Stimulated activated naive CD8-positive, alpha-beta T cell treated with anti-CD3 and anti-CD28 coated beads, Interleukin-15, Interleukin-2, amounts not matched to agents 100 ng/mL and 50 ng/mL, for 24 hours (primary cell): Measurements from ENCODE around the gene STAC2.
A peak's percentile ranks its signal among the peaks of the same experiment; 100 is the strongest.

Experiments used
- H3K27ac Mint-ChIP-seq: one replicate; pipeline ENCODE4 v1.8.0; 2021; ENCODE audit warnings: mild to moderate bottlenecking, mixed read lengths
- H3K27me3 Mint-ChIP-seq: one replicate; pipeline ENCODE4 v1.8.0; 2021; ENCODE audit warnings: mixed read lengths
- H3K36me3 Mint-ChIP-seq: one replicate; pipeline ENCODE4 v1.8.0; 2021; ENCODE audit warnings: low read depth, mixed read lengths
- H3K4me1 Mint-ChIP-seq: one replicate; pipeline ENCODE4 v1.8.0; 2021; ENCODE audit warnings: low read depth, mixed read lengths
- H3K4me3 Mint-ChIP-seq: one replicate; pipeline ENCODE4 v1.8.0; 2021; ENCODE audit warnings: mild to moderate bottlenecking, mixed read lengths
- H3K9me3 Mint-ChIP-seq: one replicate; pipeline ENCODE4 v1.8.0; 2021; ENCODE audit warnings: mixed read lengths

The STAC2 gene

GRCh38 chr17:39223907-39224777 is 1.6 kb downstream of the STAC2 start:
- no peak overlapping the region for H3K27ac Mint-ChIP-seq
- H3K27me3 Mint-ChIP-seq: peaks cover 38% of the 10 kb centered on the region
- H3K9me3 Mint-ChIP-seq: no peaks in the 10 kb centered on the region
- H3K4me1 Mint-ChIP-seq: peaks cover 11% of the 10 kb centered on the region
- no peaks in the 10 kb centered on the region for H3K36me3 Mint-ChIP-seq
- no peak overlapping the region for H3K4me3 Mint-ChIP-seq

DNA sequence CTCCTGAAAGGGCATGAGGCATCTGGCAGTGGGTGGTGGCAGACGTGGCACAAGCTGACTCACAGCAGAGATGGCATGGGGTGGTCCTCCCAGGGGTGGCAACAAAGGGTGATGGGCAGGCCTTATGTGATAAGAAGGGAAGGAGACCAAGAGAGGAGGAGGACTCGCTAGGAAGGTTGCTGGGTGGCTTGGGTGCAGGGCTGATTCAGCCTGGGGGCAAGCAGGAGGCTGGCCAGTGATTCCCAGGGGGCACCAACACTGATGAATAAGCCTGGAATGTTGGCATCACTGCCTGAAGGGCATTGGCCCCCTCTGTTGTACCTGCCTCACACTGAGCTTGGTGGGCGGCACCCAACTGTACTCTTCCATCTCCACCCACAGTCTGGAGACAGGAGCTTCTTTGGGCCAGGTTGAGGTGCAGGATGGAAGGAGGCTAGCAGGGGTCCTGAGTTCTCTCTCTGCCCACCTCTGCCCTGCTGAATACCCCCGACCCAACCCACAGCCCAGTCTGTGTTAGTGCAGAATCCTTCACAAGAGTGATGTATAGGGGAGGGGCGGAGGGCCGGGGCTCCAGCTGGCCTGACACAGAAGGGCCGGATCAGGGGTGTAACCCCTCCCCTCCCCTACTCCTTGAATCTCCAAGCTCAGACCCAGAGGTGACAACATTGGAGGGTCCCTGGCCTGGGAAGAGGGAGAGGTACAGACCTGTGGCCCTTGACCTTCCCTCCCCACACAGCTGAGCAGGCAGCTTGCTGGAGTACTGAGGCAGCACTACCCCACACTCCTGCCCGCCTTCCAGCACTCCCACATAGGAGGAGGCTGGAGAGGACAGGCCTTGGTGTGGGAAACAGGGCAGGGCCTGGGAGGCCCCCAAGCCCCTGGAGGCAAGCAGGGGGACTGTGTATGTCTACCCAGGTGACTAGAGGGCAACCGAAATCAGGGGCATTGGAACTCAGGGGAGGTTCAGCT is 2.6 kb downstream of the STAC2 start:
- Mint-ChIP-seq H3K36me3 (no peaks in the 10 kb centered on the region), H3K27ac (no peak overlapping the region), H3K9me3 (no peaks in the 10 kb centered on the region), H3K4me1 (peaks cover 11% of the 10 kb centered on the region), H3K27me3 (peaks cover 38% of the 10 kb centered on the region), H3K4me3 (no peak overlapping the region)

GRCh38 chr17:39222151-39222550 is 3.6 kb downstream of the STAC2 start:
- Mint-ChIP-seq H3K9me3 (no peaks in the 10 kb centered on the region), H3K4me3 (no peak overlapping the region), H3K27ac (no peak overlapping the region), H3K36me3 (no peaks in the 10 kb centered on the region), H3K4me1 (peaks cover 11% of the 10 kb centered on the region), H3K27me3 (peaks cover 32% of the 10 kb centered on the region)

- H3K27me3 Mint-ChIP-seq: peaks cover 33% of the 10 kb centered on the region
Measured at GRCh38 chr17:39221572-39221971, 4.2 kb downstream of the STAC2 start.

DNA sequence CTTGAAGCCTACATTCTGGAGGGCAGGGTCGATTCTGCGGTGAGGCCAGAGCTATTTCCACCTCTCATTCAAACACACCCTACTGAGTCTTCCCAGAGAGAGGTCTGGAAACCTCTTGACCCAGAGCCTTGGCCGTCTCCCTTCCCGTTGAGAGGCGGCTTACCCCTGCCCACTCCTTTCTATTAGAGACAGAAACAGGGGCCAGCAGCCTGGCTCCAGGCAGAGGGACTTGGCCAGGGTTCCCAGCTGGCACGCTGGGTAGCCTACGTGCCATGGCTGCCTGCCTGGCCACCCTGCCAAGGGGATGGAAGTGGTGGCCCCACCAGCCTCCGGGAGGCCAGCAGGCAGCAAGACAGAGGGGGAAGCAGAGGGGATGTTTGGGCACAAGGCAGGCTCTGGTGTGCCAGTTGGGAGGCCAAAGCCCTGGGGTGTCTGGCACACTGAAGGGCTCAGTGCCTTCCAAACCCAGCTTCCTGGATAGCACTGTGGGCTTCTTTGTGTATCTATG is 6.0 kb downstream of the STAC2 start:
- no peaks in the 10 kb centered on the region for H3K36me3 Mint-ChIP-seq
- H3K4me1 Mint-ChIP-seq: peaks cover 1% of the 10 kb centered on the region
- H3K9me3 Mint-ChIP-seq: no peaks in the 10 kb centered on the region
- H3K27ac Mint-ChIP-seq: no peak overlapping the region
- no peak overlapping the region for H3K4me3 Mint-ChIP-seq
- peaks cover 23% of the 10 kb centered on the region for H3K27me3 Mint-ChIP-seq

More at GRCh38 chr17:39221572-39221971, 4.2 kb downstream of the STAC2 start:
- Mint-ChIP-seq H3K36me3 (no peaks in the 10 kb centered on the region), H3K27ac (no peak overlapping the region), H3K4me3 (no peak overlapping the region), H3K4me1 (peaks cover 11% of the 10 kb centered on the region), H3K9me3 (no peaks in the 10 kb centered on the region)

- H3K27me3 Mint-ChIP-seq: peaks cover 17% of the 10 kb centered on the region
- H3K27ac Mint-ChIP-seq: no peak overlapping the region
- no peaks in the 10 kb centered on the region for H3K4me1 Mint-ChIP-seq
- H3K9me3 Mint-ChIP-seq: no peaks in the 10 kb centered on the region
- no peak overlapping the region for H3K4me3 Mint-ChIP-seq
- no peaks in the 10 kb centered on the region for H3K36me3 Mint-ChIP-seq
Measured at GRCh38 chr17:39218906-39219305, 6.8 kb downstream of the STAC2 start.

DNA sequence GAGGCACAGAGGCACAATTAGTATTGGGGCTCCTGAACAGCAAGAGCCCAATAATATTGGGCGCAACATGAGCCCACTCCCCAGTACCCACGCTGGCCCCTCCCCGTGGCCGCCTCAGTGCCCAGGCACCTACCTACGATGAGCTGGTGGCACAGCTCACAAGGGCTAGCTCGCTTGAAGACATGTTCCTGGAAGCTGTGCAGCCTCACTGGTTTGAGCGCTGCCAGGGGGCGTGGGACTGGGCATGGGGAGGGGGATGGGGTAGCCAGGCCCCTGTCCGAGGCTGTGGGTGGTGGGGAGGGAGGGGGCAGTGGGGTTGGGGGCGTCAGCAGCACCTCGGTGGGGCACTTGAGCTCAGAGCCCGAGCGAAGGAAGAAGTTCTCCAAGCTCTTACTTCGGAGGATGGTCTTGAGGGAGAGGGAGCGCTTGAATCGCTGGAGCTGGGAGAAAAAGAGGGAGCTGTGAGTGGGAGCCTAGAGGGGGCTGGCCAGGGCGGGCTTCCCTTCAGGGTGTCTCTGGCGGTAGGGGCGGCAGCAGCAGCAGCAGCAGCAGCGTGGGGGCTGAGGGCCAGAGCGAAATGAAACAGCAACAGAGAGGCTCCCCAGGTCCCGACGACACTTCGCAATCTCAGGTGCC is 7.9 kb downstream of the STAC2 start:
- Mint-ChIP-seq H3K4me3 (no peak overlapping the region), H3K4me1 (no peaks in the 10 kb centered on the region), H3K27me3 (peaks cover 13% of the 10 kb centered on the region), H3K27ac (no peak overlapping the region), H3K9me3 (no peaks in the 10 kb centered on the region), H3K36me3 (no peaks in the 10 kb centered on the region)

DNA sequence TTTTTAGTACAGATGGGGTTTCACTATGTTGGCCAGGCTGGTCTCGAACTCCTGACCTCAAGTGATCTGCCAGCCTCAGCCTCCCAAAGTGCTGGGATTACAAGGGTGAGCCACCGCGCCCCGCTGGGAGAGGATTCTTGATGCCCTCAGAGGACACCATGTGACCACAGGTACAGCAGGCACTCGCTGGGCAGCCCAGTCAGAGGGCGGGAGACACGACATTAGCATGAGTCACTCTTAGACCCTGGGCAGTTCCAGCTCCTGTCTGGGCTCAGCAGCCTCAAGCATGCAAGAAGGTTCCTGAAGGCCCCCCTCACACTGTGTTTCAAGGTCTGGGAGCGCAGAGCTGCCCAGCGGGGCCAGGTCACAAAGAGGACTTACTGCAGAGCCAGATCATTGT is 11.9 kb downstream of the STAC2 start:
- H3K9me3 Mint-ChIP-seq: no peaks in the 10 kb centered on the region
- H3K36me3 Mint-ChIP-seq: no peaks in the 10 kb centered on the region
- H3K27ac Mint-ChIP-seq: no peak overlapping the region
- no peak overlapping the region for H3K4me3 Mint-ChIP-seq
- peaks cover 14% of the 10 kb centered on the region for H3K4me1 Mint-ChIP-seq
- H3K27me3 Mint-ChIP-seq: peaks cover 7% of the 10 kb centered on the region

GRCh38 chr17:39212841-39213480 is 12.8 kb downstream of the STAC2 start:
- H3K4me3 Mint-ChIP-seq: no peak overlapping the region
- no peaks in the 10 kb centered on the region for H3K9me3 Mint-ChIP-seq
- no peaks in the 10 kb centered on the region for H3K36me3 Mint-ChIP-seq
- H3K27ac Mint-ChIP-seq: no peak overlapping the region
- H3K4me1 Mint-ChIP-seq: peaks cover 23% of the 10 kb centered on the region
- H3K27me3 Mint-ChIP-seq: peaks cover 7% of the 10 kb centered on the region

DNA sequence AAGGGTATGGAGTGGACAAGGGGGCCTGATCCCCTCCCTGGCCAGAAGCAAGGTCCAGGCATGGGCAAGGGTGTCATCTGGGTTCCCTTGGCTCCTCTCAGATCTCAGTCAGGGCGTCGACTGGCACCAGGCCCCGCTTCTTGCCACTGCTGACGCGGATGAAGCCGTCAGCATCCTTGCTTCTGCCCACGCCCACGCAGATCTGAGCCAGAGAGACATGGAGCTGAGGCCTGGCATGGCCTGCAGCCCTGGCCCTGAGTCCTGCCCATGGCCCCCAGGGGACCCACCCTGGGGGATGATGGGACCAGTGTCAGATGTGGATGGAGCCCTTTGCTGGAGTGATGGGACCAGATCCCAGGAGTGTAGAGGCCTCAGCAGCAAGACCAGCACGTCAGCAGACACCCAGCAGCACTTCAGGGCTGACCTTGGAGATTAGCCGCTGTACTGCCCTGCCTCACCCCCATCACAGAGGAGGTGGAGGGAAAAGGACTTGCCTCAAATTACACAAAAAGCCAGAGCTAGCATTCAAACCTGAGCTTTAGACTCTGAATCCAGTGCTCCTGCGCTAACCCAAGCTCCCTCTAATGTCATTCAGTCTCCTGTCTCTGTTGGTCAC is 13.4 kb downstream of the STAC2 start:
- no peak overlapping the region for H3K27ac Mint-ChIP-seq
- peaks cover 5% of the 10 kb centered on the region for H3K27me3 Mint-ChIP-seq
- H3K9me3 Mint-ChIP-seq: no peaks in the 10 kb centered on the region
- H3K36me3 Mint-ChIP-seq: no peaks in the 10 kb centered on the region
- no peak overlapping the region for H3K4me3 Mint-ChIP-seq
- peaks cover 30% of the 10 kb centered on the region for H3K4me1 Mint-ChIP-seq

- Mint-ChIP-seq H3K4me1 (peaks cover 36% of the 10 kb centered on the region), H3K27me3 (no peaks in the 10 kb centered on the region), H3K9me3 (no peaks in the 10 kb centered on the region), H3K4me3 (peak overlapping the region; percentile 51), H3K36me3 (peaks cover under 1% of the 10 kb centered on the region), H3K27ac (no peak overlapping the region)
Measured at GRCh38 chr17:39210093-39210434, 15.7 kb downstream of the STAC2 start.

DNA sequence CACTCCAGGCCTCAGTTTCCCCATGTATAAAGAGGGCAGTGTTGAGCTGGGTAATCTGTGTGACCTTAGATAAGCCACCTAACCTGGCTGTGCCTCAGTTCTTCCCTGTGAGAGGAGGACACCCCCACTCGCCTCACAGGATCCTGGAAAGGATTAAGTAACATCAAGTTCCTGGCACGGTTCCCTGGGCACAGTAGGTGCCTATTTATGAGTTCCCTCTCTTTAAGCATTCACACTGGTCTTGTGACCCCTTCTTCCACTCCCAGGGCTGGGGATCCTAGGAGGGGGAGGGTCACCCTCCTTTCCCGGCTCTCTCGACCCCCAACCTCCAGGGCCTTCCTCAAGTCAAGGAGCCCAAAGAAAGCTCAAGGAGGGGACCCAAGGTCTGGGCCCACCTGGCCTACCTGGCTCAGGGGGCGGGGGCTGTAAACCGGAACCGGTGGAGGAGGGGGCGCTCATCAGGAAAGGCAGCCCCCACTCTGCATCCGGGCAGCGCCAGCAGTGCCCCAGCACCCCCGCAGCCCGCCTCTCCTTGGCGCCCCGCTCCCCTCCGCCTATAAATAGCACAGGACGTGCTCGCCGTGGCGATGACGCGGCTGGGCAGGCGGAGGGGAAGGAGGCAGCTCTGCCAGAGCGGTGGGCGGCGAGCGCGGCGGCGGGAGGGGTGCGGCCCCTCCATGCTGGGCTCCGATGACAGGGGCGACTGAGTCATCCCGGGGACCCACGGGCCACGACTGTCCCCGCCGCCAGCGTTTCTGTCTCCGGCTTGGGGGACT is 16.2 kb downstream of the STAC2 start:
- no peaks in the 10 kb centered on the region for H3K9me3 Mint-ChIP-seq
- H3K4me1 Mint-ChIP-seq: peaks cover 39% of the 10 kb centered on the region
- no peaks in the 10 kb centered on the region for H3K27me3 Mint-ChIP-seq
- peak overlapping the region; percentile 70 for H3K4me3 Mint-ChIP-seq
- H3K36me3 Mint-ChIP-seq: peaks cover 6% of the 10 kb centered on the region
- H3K27ac Mint-ChIP-seq: peak overlapping the region; percentile 31

DNA sequence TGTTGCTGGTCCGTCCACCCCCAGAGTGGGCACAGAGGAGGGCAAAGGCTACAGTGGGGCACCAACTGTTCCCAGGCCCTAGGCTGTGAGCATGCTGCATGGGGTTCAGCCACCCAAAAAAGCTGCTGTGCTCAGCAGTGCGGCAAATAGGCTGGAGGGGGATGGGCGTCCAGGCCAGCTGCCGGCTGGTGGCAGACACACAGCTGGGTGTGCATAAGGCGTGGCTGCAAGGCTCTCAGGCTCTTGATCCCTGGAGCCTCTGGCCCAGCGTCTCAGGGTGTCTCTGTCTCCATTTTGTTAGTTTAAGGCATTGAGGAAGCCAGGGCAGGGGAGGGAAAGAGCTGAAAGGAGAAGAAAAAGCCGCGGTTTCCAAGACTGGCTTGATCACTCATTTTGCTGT is 16.9 kb downstream of the STAC2 start:
- peaks cover 13% of the 10 kb centered on the region for H3K36me3 Mint-ChIP-seq
- H3K27me3 Mint-ChIP-seq: no peaks in the 10 kb centered on the region
- H3K27ac Mint-ChIP-seq: peak overlapping the region; percentile 31
- H3K4me3 Mint-ChIP-seq: peak overlapping the region; percentile 70
- peaks cover 44% of the 10 kb centered on the region for H3K4me1 Mint-ChIP-seq
- H3K9me3 Mint-ChIP-seq: no peaks in the 10 kb centered on the region
